PC-9 (cell line): ENCODE data around the gene DRG2. TPM values are rescaled to one million over a fixed set of nuclear protein-coding genes. Genes with fewer than 3 reads are reported as not detected.

ENCODE experiments used
- BruUV-seq: library from RNA; stranded (reverse); fragments of 400-500 nt; replicated peaks from 2 replicates; lab custom pipeline; 2021; lab: Mats Ljungman, UMichigan
- CTCF ChIA-PET: fragments of 300-600 bp; sonication (Branson Sonifier 250); formaldehyde crosslinking; loops from one replicate; lab custom pipeline; 2022; ENCODE audit warnings: antibody characterized with exemption; lab: Charles Lee
- POLR2A ChIA-PET: fragments of 300-600 bp; sonication (Branson Sonifier 250); formaldehyde crosslinking; loops from one replicate; lab custom pipeline; 2022; ENCODE audit warnings: antibody characterized with exemption; ENCODE audit not compliant: unreplicated experiment; lab: Charles Lee
- DNase-seq, 2 experiments: peaks; one replicate each; pipeline versions ENCODE4 v3.0.0 to v3.0.0-alpha.2; 2015 to 2022; ENCODE audit warnings: mixed read lengths in 1 of 2
- H2AFZ ChIP-seq: fragments of 200-600 bp; sonication (generic); 2 replicates; pipeline ENCODE4 v1.8.1; 2017; ENCODE audit warnings: antibody characterized with exemption
- H3F3A ChIP-seq: fragments of 200-600 bp; sonication (generic); 2 replicates; pipeline ENCODE4 v1.8.1; 2017; ENCODE audit warnings: antibody characterized with exemption, mild to moderate bottlenecking, low read depth; ENCODE audit not compliant: insufficient read depth
- H3K27ac ChIP-seq: fragments of 200-600 bp; sonication (generic); 2 replicates; pipeline ENCODE4 v1.6.1; 2016; ENCODE audit warnings: mixed run types
- H3K27me3 ChIP-seq: fragments of 200-600 bp; sonication (generic); 2 replicates; pipeline ENCODE4 v1.6.1; 2016; ENCODE audit warnings: low read depth, mixed run types; ENCODE audit not compliant: insufficient read depth
- H3K36me3 ChIP-seq: fragments of 200-600 bp; sonication (generic); 2 replicates; pipeline ENCODE4 v1.6.1; 2016; ENCODE audit warnings: low read depth, mixed run types
- H3K4me1 ChIP-seq: fragments of 200-600 bp; sonication (generic); replicated peaks from 2 replicates; pipeline ENCODE4 v1.6.1; 2016; ENCODE audit warnings: mixed run types; ENCODE audit not compliant: insufficient read depth
- H3K4me2 ChIP-seq: fragments of 200-600 bp; sonication (generic); 2 replicates; pipeline ENCODE4 v1.6.1; 2017; ENCODE audit warnings: mixed run types
- H3K4me3 ChIP-seq: fragments of 200-600 bp; sonication (generic); 2 replicates; pipeline ENCODE4 v1.6.1; 2016; ENCODE audit warnings: mixed run types
- H3K79me2 ChIP-seq: fragments of 200-600 bp; sonication (generic); 2 replicates; pipeline ENCODE4 v1.6.1; 2017; ENCODE audit warnings: low read depth, mixed run types
- H3K9me2 ChIP-seq: fragments of 200-600 bp; sonication (generic); 2 replicates; pipeline ENCODE4 v1.8.1; 2017; ENCODE audit warnings: mild to moderate bottlenecking; ENCODE audit not compliant: insufficient read depth
- H3K9me3 ChIP-seq: fragments of 200-600 bp; sonication (generic); 2 replicates; pipeline ENCODE4 v1.8.1; 2016; ENCODE audit warnings: low read depth; ENCODE audit not compliant: insufficient read depth
- H4K20me1 ChIP-seq: fragments of 200-600 bp; sonication (generic); 2 replicates; pipeline ENCODE4 v1.8.1; 2017; ENCODE audit not compliant: insufficient read depth
- CTCF ChIP-seq: fragments of 200-600 bp; sonication (generic); conservative IDR thresholded peaks from 2 replicates; pipeline ENCODE4 v1.6.1; 2017; ENCODE audit warnings: mixed run types, antibody characterized with exemption, mild to moderate bottlenecking, moderate library complexity
- EZH2 ChIP-seq: fragments of 200-600 bp; sonication (generic); IDR thresholded peaks from 2 replicates; pipeline ENCODE4 v1.8.0; 2017; ENCODE audit warnings: antibody characterized with exemption, low read depth
- intact Hi-C: fragments of 100-400 bp; cut with micrococcal nuclease; formaldehyde crosslinking; loops from one replicate; pipeline ENCODE4 v1.10.0; 2022; ENCODE audit not compliant: unreplicated experiment
- total RNA-seq: library from RNA; stranded (reverse); gene quantifications from 2 replicates; pipeline ENCODE4 v1.2.3, GENCODE V29; 2021

Gene DRG2
- total RNA-seq, 1 experiment from 2014 or later: 66.9 TPM

DNA sequence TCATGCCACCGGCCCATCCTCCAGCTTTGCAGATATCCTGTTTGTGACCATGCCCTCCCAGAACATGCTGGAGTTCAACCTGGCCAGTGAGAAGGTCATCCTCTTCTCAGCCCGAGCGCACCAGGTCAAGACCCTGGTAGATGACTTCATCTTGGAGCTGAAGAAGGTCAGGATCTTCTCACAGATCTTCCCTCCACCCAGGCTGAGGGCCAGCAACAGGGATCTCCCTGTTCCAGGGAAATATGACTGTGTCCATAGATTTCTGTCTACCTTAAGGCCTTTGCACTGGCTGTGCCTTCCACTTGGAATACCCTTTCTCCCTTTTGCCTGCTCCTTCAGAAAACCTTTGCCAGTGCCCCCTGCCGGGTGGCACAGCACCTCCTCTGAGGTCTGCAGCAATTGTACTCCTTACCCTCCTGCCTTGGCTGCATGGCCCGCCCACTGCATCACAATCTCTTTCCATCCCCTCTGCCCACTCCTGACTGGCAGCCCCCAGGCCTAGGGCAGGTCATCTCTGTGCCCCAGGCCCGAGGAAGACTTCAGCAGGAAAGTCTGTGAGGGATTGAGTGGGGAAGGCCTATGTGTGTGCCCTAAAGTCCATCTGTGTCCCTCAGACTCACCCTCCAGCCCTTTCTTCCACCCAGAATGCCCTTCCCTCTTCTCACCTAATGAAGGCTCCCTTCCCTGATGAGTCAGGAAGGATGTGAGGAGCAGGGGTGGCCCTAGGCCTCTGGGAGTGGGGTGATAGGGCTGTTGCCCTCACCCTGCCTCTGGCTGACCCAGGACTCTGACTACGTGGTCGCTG lies 68.6 kb downstream of the DRG2 start:
- CTCF ChIA-PET: interaction anchor here (0.6 to 0.8 kb wide), 2 partner anchors 23 to 27 kb away, joined by 3 to 5 read pairs; partner anchors contain the start of gene ALKBH5
- Histone ChIP-seq H3K36me3 (no peaks in the 10 kb centered on the region), H3F3A (peaks cover 34% of the 10 kb centered on the region; the same call in 1 of the 2 replicates), H3K79me2 (no peaks in the 10 kb centered on the region), H3K9me2 (no peaks in the 10 kb centered on the region), H3K27me3 (no peaks in the 10 kb centered on the region), H2AFZ (no peak overlapping the region), H4K20me1 (no peaks in the 10 kb centered on the region), H3K4me2 (no peak overlapping the region; the same call in 1 of the 2 replicates), H3K4me1 (0 out of 2 replicates have a peak, but pooled peaks cover 5% of the 10 kb centered on the region), H3K4me3 (no peak overlapping the region), H3K9me3 (no peaks in the 10 kb centered on the region), H3K27ac (no peak overlapping the region)
- POLR2A ChIA-PET: no interaction called here
- TF ChIP-seq EZH2: no peak
- TF ChIP-seq CTCF: no peak; the same call in 1 of the 2 replicates
- BruUV-seq: no TSS peak
- DNase-seq: peak in 1 of 2 experiments; percentile 19
- intact Hi-C loops: no loop called here

- Histone ChIP-seq H3K36me3 (no peaks in the 10 kb centered on the region), H3K79me2 (no peaks in the 10 kb centered on the region), H4K20me1 (no peaks in the 10 kb centered on the region), H3K27ac (no peak overlapping the region), H3K4me1 (0 out of 2 replicates have a peak, but pooled peaks cover 5% of the 10 kb centered on the region), H3K9me3 (no peaks in the 10 kb centered on the region), H3F3A (peaks cover 34% of the 10 kb centered on the region; the same call in 1 of the 2 replicates), H2AFZ (no peak overlapping the region), H3K27me3 (no peaks in the 10 kb centered on the region), H3K4me2 (no peak overlapping the region; the same call in 1 of the 2 replicates), H3K9me2 (no peaks in the 10 kb centered on the region), H3K4me3 (no peak overlapping the region)
- ChIA-PET CTCF (no interaction called here), POLR2A (no interaction called here)
- intact Hi-C loops: no loop called here
- TF ChIP-seq EZH2 (no peak), CTCF (no peak)
- BruUV-seq: no TSS peak
- no peak for DNase-seq
These were observed 69.2 kb downstream of the DRG2 start for GRCh38 chr17:18156976-18157280.

Other genes starting within 250 kb of the DRG2 start
- 68.5 and 71.8 TPM in 2 replicates for gene TOM1L2, start 115.5 kb upstream of the DRG2 start, total RNA-seq
- gene DRC3, start 115.1 kb upstream of the DRG2 start, total RNA-seq: 7.2 and 15.2 TPM in 2 replicates
- gene ATPAF2, start 48.8 kb upstream of the DRG2 start, total RNA-seq: 44.5 and 61.7 TPM in 2 replicates
- gene GID4, start 48.5 kb upstream of the DRG2 start, total RNA-seq: 16.9 and 19.0 TPM in 2 replicates
- gene MYO15A, start 20.8 kb downstream of the DRG2 start, total RNA-seq: 3.5 and 4.9 TPM in 2 replicates
- gene ALKBH5, start 95.9 kb downstream of the DRG2 start, total RNA-seq: 101 and 117 TPM in 2 replicates
- gene LLGL1, start 137.7 kb downstream of the DRG2 start, total RNA-seq: 44.9 and 57.6 TPM in 2 replicates
- gene FLII, start 170.8 kb downstream of the DRG2 start, total RNA-seq: 430 and 434 TPM in 2 replicates
- gene MIEF2, start 172.7 kb downstream of the DRG2 start, total RNA-seq: 29.6 and 33.0 TPM in 2 replicates
- 51.2 and 52.2 TPM in 2 replicates for gene TOP3A, start 227.0 kb downstream of the DRG2 start, total RNA-seq
- 19.5 and 23.8 TPM in 2 replicates for gene SMCR8, start 227.3 kb downstream of the DRG2 start, total RNA-seq